Caco-2 (cell line): Measurements from ENCODE around the gene PELI2. TPM values are rescaled to one million over a fixed set of nuclear protein-coding genes. Genes with fewer than 3 reads are reported as not detected.

Experiments used
- BruUV-seq: library from RNA; stranded (reverse); fragments of 400-500 nt; replicated peaks from 2 replicates; lab custom pipeline; 2021; lab: Mats Ljungman, UMichigan
- CTCF ChIA-PET: fragments of 300-600 bp; sonication (Branson Sonifier 250); formaldehyde crosslinking; loops from one replicate; lab custom pipeline; 2022; ENCODE audit warnings: antibody characterized with exemption; lab: Charles Lee
- POLR2A ChIA-PET: fragments of 300-600 bp; sonication (Branson Sonifier 250); formaldehyde crosslinking; loops from one replicate; lab custom pipeline; 2022; ENCODE audit warnings: antibody characterized with exemption; lab: Charles Lee
- DNase-seq, 2 experiments: peaks; one replicate each; pipeline versions ENCODE4 v3.0.0 to v3.0.0-alpha.2; 2020 to 2022
- H3K27me3 ChIP-seq: replicated peaks from 2 replicates; pipeline ENCODE4 v1.6.0; 2011; ENCODE audit warnings: low read length; ENCODE audit not compliant: control insufficient read depth, insufficient read depth
- H3K36me3 ChIP-seq: 2 replicates; pipeline ENCODE4 v1.5.1; 2011; ENCODE audit warnings: low read length; ENCODE audit not compliant: control insufficient read depth, insufficient read depth
- H3K4me1 ChIP-seq: fragments of 250-450 bp; sonication (Bioruptor Pico); 2 replicates; pipeline ENCODE4 v1.5.1; 2020; ENCODE audit warnings: mild to moderate bottlenecking
- H3K4me3 ChIP-seq: 2 replicates; pipeline ENCODE4 v1.5.1; 2011; ENCODE audit warnings: low read depth, mild to moderate bottlenecking, control low read depth, low read length
- H3K9me3 ChIP-seq: fragments of 250-450 bp; sonication (Bioruptor Pico); 2 replicates; pipeline ENCODE4 v1.5.1; 2020; ENCODE audit warnings: mild to moderate bottlenecking, moderate library complexity
- H3K27ac Mint-ChIP-seq: one replicate; pipeline ENCODE4 v1.8.0; 2022; ENCODE audit warnings: mixed read lengths; ENCODE audit not compliant: unreplicated experiment
- H3K27me3 Mint-ChIP-seq: one replicate; pipeline ENCODE4 v1.8.0; 2022; ENCODE audit warnings: mixed read lengths; ENCODE audit not compliant: insufficient read depth, unreplicated experiment
- H3K36me3 Mint-ChIP-seq: one replicate; pipeline ENCODE4 v1.8.0; 2022; ENCODE audit warnings: mild to moderate bottlenecking, mixed read lengths; ENCODE audit not compliant: insufficient read depth, unreplicated experiment
- H3K4me1 Mint-ChIP-seq: one replicate; pipeline ENCODE4 v1.8.0; 2022; ENCODE audit warnings: low read depth, mixed read lengths; ENCODE audit not compliant: unreplicated experiment
- H3K4me3 Mint-ChIP-seq: one replicate; pipeline ENCODE4 v1.8.0; 2022; ENCODE audit warnings: mild to moderate bottlenecking, moderate library complexity, mixed read lengths; ENCODE audit not compliant: unreplicated experiment
- H3K9me3 Mint-ChIP-seq: one replicate; pipeline ENCODE4 v1.8.0; 2022; ENCODE audit warnings: mixed read lengths; ENCODE audit not compliant: unreplicated experiment
- CTCF ChIP-seq, 2 experiments: fragments of 200-600 bp in 1 of 2; IDR thresholded peaks; 1 replicate in 1 of 2; 2 replicates in 1 of 2; pipeline versions ENCODE4 v1.5.1 to v1.8.0; 2011 to 2022; ENCODE audit warnings: antibody characterized with exemption in 1 of 2, control low read depth in 1 of 2, inconsistent platforms in 1 of 2, low read depth in 1 of 2, low read length in 1 of 2, mild to moderate bottlenecking in 1 of 2, moderate library complexity in 1 of 2; ENCODE audit not compliant: insufficient read depth in 1 of 2, severe bottlenecking in 1 of 2, unreplicated experiment in 1 of 2
- intact Hi-C: fragments of 100-400 bp; cut with micrococcal nuclease; formaldehyde crosslinking; loops from one replicate; pipeline ENCODE4 v1.10.0; 2022; ENCODE audit not compliant: unreplicated experiment
- total RNA-seq: library from RNA; stranded (reverse); gene quantifications from 2 replicates; pipeline ENCODE4 v1.2.3, GENCODE V29; 2022

Gene PELI2
- total RNA-seq, 1 experiment from 2014 or later, result 8.5 TPM

- ChIA-PET POLR2A (no interaction called here), CTCF (no interaction called here)
These were observed 49.9 kb downstream of the PELI2 start for GRCh38 chr14:56168007-56168616.

GRCh38 chr14:56170028-56170427 lies 51.8 kb downstream of the PELI2 start:
- BruUV-seq, result no TSS peak
- Mint-ChIP-seq H3K4me1 (peaks cover 9% of the 10 kb centered on the region), H3K27me3 (no peaks in the 10 kb centered on the region), H3K9me3 (peaks cover 26% of the 10 kb centered on the region), H3K4me3 (no peak overlapping the region), H3K36me3 (no peaks in the 10 kb centered on the region), H3K27ac (no peak overlapping the region)
- ChIA-PET POLR2A (no interaction called here), CTCF (no interaction called here)
- H3K4me1 ChIP-seq, result no peaks in the 10 kb centered on the region
- peaks cover 8% of the 10 kb centered on the region; the same call in 1 of the 2 replicates for H3K9me3 ChIP-seq
- intact Hi-C loops, result no loop called here
- no peak for TF ChIP-seq CTCF (IDR thresholded peaks at IDR 0.05; ENCODE audit: insufficient read depth in 1 of 2, low read depth in 1 of 2, low read length in 1 of 2, severe bottlenecking in 1 of 2, unreplicated experiment in 1 of 2)
- no peaks in the 10 kb centered on the region for H3K36me3 ChIP-seq
- H3K27me3 ChIP-seq, result no peaks in the 10 kb centered on the region
- DNase-seq, result no peak
- H3K4me3 ChIP-seq, result no peak overlapping the region

More at GRCh38 chr14:56168007-56168616, 49.9 kb downstream of the PELI2 start:
- no peaks in the 10 kb centered on the region for H3K4me1 ChIP-seq
- peaks cover 15% of the 10 kb centered on the region; the same call in 1 of the 2 replicates for H3K9me3 ChIP-seq
- H3K27me3 Mint-ChIP-seq, result no peaks in the 10 kb centered on the region
- peaks cover 9% of the 10 kb centered on the region for H3K4me1 Mint-ChIP-seq
- no peaks in the 10 kb centered on the region for H3K36me3 Mint-ChIP-seq
- no peak for DNase-seq
- no peak overlapping the region for H3K4me3 Mint-ChIP-seq
- BruUV-seq, result no TSS peak
- no peak overlapping the region for H3K4me3 ChIP-seq
- H3K27ac Mint-ChIP-seq, result no peak overlapping the region
- no peaks in the 10 kb centered on the region for H3K27me3 ChIP-seq
- no peak for TF ChIP-seq CTCF (IDR thresholded peaks at IDR 0.05; ENCODE audit: insufficient read depth in 1 of 2, low read depth in 1 of 2, low read length in 1 of 2, severe bottlenecking in 1 of 2, unreplicated experiment in 1 of 2)
- H3K36me3 ChIP-seq, result no peaks in the 10 kb centered on the region
- intact Hi-C loops, result no loop called here
- peaks cover 45% of the 10 kb centered on the region for H3K9me3 Mint-ChIP-seq

- POLR2A ChIA-PET, result no interaction called here
- BruUV-seq, result no TSS peak
- Mint-ChIP-seq H3K27ac (no peak overlapping the region), H3K4me3 (no peak overlapping the region), H3K4me1 (peaks cover 9% of the 10 kb centered on the region), H3K36me3 (no peaks in the 10 kb centered on the region), H3K27me3 (no peaks in the 10 kb centered on the region), H3K9me3 (peaks cover 17% of the 10 kb centered on the region)
- no peak overlapping the region for H3K4me3 ChIP-seq
- CTCF ChIA-PET, result no interaction called here
- no peak for TF ChIP-seq CTCF (IDR thresholded peaks at IDR 0.05; ENCODE audit: insufficient read depth in 1 of 2, low read depth in 1 of 2, low read length in 1 of 2, severe bottlenecking in 1 of 2, unreplicated experiment in 1 of 2)
- DNase-seq, result no peak
- H3K27me3 ChIP-seq, result no peaks in the 10 kb centered on the region
- no peaks in the 10 kb centered on the region for H3K4me1 ChIP-seq
- H3K9me3 ChIP-seq, result peaks cover 8% of the 10 kb centered on the region; the same call in 1 of the 2 replicates
- intact Hi-C loops, result no loop called here
- no peaks in the 10 kb centered on the region for H3K36me3 ChIP-seq
These were observed 52.7 kb downstream of the PELI2 start for GRCh38 chr14:56170877-56171422.
